ENCODE data around the gene RMDN3.

RMDN3 gene

GRCh38 chr15:40754883-40755811 is at the start of gene RMDN3:
Gene RMDN3, minus strand, starts transcription at chr15:40755254. Its CDS starts 471 bp downstream, at chr15:40754783.
- Histone ChIP-seq H3K4me3 (ENCODE audit: low read length, poor library complexity, severe bottlenecking) (peak within 1 kb of the TSS; percentile 98), H3K9me2 (replicated peaks; ENCODE audit: low read depth, low read length) (no peaks in the 10 kb centered on the region), H3K4me2 (ENCODE audit: low read depth, low read length, poor library complexity, severe bottlenecking) (peak within 1 kb of the TSS; percentile 92), H2AFZ (ENCODE audit: low read length) (peak within 1 kb of the TSS; percentile 91), H4K20me1 (ENCODE audit: insufficient read depth, low read length, poor library complexity, severe bottlenecking) (peaks cover 3% of the 10 kb centered on the region), H3K27me3 (ENCODE audit: insufficient read depth, low read length, poor library complexity, severe bottlenecking) (no peaks in the 10 kb centered on the region), H3K9me3 (ENCODE audit: insufficient read depth, low read depth, low read length) (no peaks in the 10 kb centered on the region), H3K79me2 (ENCODE audit: insufficient read depth, low read length) (peaks cover 36% of the 10 kb centered on the region), H3F3A (ENCODE audit: low read depth) (peaks cover 3% of the 10 kb centered on the region; the same call in 1 of the 2 replicates), H3K9ac (ENCODE audit: low read depth, low read length, poor library complexity, severe bottlenecking) (peak within 1 kb of the TSS; percentile 96), H3K4me1 (ENCODE audit: insufficient read depth, low read length, poor library complexity, severe bottlenecking) (peaks cover 36% of the 10 kb centered on the region), H3K36me3 (ENCODE audit: insufficient read depth, low read length) (peaks cover 5% of the 10 kb centered on the region; the same call in 1 of the 2 replicates)
- TF ChIP-seq EZH2phosphoT487 (IDR thresholded peaks at IDR 0.05; ENCODE audit: borderline replicate concordance) (no peak), CTCF (conservative IDR thresholded peaks at IDR 0.05; ENCODE audit: low read length) (no peak)

- H2AFZ ChIP-seq (ENCODE audit: low read length) = no peak overlapping the region
- no peaks in the 10 kb centered on the region for H3F3A ChIP-seq (ENCODE audit: low read depth)
- TF ChIP-seq EZH2phosphoT487 (IDR thresholded peaks at IDR 0.05; ENCODE audit: borderline replicate concordance) (no peak), CTCF (conservative IDR thresholded peaks at IDR 0.05; ENCODE audit: low read length) (peak; percentile 32; the same call in 1 of the 2 replicates)
- H3K36me3 ChIP-seq (ENCODE audit: insufficient read depth, low read length) = no peaks in the 10 kb centered on the region
- H3K4me2 ChIP-seq (ENCODE audit: low read depth, low read length, poor library complexity, severe bottlenecking) = no peak overlapping the region
- peaks cover 26% of the 10 kb centered on the region; the same call in 1 of the 2 replicates for H3K79me2 ChIP-seq (ENCODE audit: insufficient read depth, low read length)
- no peaks in the 10 kb centered on the region for H3K9me3 ChIP-seq (ENCODE audit: insufficient read depth, low read depth, low read length)
- H4K20me1 ChIP-seq (ENCODE audit: insufficient read depth, low read length, poor library complexity, severe bottlenecking) = no peaks in the 10 kb centered on the region
- H3K4me3 ChIP-seq (ENCODE audit: low read length, poor library complexity, severe bottlenecking) = no peak overlapping the region
- H3K4me1 ChIP-seq (ENCODE audit: insufficient read depth, low read length, poor library complexity, severe bottlenecking) = peaks cover 7% of the 10 kb centered on the region
- H3K27me3 ChIP-seq (ENCODE audit: insufficient read depth, low read length, poor library complexity, severe bottlenecking) = no peaks in the 10 kb centered on the region
- H3K9ac ChIP-seq (ENCODE audit: low read depth, low read length, poor library complexity, severe bottlenecking) = no peak overlapping the region
- no peaks in the 10 kb centered on the region for H3K9me2 ChIP-seq (replicated peaks; ENCODE audit: low read depth, low read length)
Measured at GRCh38 chr15:40803688-40804087, 48.6 kb upstream of the RMDN3 start.

- no peak overlapping the region for H3K9ac ChIP-seq (ENCODE audit: low read depth, low read length, poor library complexity, severe bottlenecking)
- H4K20me1 ChIP-seq (ENCODE audit: insufficient read depth, low read length, poor library complexity, severe bottlenecking) = no peaks in the 10 kb centered on the region
- no peaks in the 10 kb centered on the region for H3K9me2 ChIP-seq (replicated peaks; ENCODE audit: low read depth, low read length)
- H3K4me2 ChIP-seq (ENCODE audit: low read depth, low read length, poor library complexity, severe bottlenecking) = no peak overlapping the region
- no peaks in the 10 kb centered on the region for H3K27me3 ChIP-seq (ENCODE audit: insufficient read depth, low read length, poor library complexity, severe bottlenecking)
- H3K79me2 ChIP-seq (ENCODE audit: insufficient read depth, low read length) = peaks cover 22% of the 10 kb centered on the region; the same call in 1 of the 2 replicates
- peaks cover 3% of the 10 kb centered on the region for H3K4me1 ChIP-seq (ENCODE audit: insufficient read depth, low read length, poor library complexity, severe bottlenecking)
- H3K9me3 ChIP-seq (ENCODE audit: insufficient read depth, low read depth, low read length) = no peaks in the 10 kb centered on the region
- no peaks in the 10 kb centered on the region for H3K36me3 ChIP-seq (ENCODE audit: insufficient read depth, low read length)
- H3K4me3 ChIP-seq (ENCODE audit: low read length, poor library complexity, severe bottlenecking) = no peak overlapping the region
- no peak for TF ChIP-seq EZH2phosphoT487 (IDR thresholded peaks at IDR 0.05; ENCODE audit: borderline replicate concordance)
- TF ChIP-seq CTCF (conservative IDR thresholded peaks at IDR 0.05; ENCODE audit: low read length) = no peak
- H3F3A ChIP-seq (ENCODE audit: low read depth) = no peaks in the 10 kb centered on the region
- no peak overlapping the region for H2AFZ ChIP-seq (ENCODE audit: low read length)
Measured at GRCh38 chr15:40803076-40803475, 48.0 kb upstream of the RMDN3 start.

All from Loucy (cell line).